ENCODE results near the gene AJAP1.

DNA sequence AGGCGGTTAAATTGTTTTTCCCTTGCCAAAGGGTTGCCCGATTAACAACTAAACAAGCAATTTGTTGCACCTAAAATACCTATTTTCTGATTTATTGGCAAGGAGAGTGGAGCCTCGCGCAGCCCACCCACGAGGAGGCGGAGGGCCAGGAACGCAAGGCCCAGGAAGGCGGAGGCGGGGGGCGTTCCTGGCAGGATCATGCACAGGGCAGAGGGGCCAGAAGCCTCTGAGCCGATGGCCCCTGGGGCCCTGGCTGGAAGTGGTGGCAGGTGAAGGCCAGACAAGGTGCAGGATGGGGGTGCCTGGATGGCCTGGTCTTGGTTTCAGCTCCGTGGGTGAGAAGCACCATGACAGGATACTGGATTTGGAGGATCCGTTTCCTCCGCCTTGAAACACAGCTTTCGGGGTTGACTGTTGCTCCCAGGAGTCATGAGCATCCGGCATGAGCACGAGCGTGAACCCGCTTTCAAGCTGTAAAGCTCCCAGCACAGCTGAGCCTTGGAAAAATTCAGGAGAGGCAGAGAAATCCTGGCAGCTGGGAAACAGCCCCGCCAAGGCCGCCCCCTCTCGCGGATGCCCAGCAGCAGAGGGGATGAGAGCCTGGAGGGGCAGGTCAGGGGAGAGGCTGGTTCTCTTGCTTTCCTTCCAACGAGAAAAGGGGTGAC is 35.0 kb downstream of the AJAP1 start:
- TF ChIP-seq CTCF (IDR thresholded peaks at IDR 0.05; ENCODE audit: low read depth, low read length) (no peak), EZH2phosphoT487 (IDR thresholded peaks at IDR 0.05; ENCODE audit: low read depth) (no peak)

Measured in OCI-LY3 (cell line).